Upper lobe of left lung (tissue), 4 donors: ENCODE results near the gene RBM44.

Experiments used
- CTCF ChIP-seq, 6 experiments: fragments of 450-650 bp in 4 of 6; fragments of 200-600 bp in 2 of 6; sonication (generic) in 2 of 6; IDR thresholded peaks; one replicate each; pipeline ENCODE4 v1.5.1; 2016 to 2019; ENCODE audit warnings: antibody characterized with exemption in 6 of 6
- POLR2A ChIP-seq, 4 donors: fragments of 450-650 bp; IDR thresholded peaks; one replicate each; pipeline ENCODE4 v1.5.1; 2016 to 2017; ENCODE audit warnings: antibody characterized with exemption in 4 of 4, mild to moderate bottlenecking in 2 of 4
- POLR2AphosphoS5 ChIP-seq, 2 donors: sonication (generic); formaldehyde crosslinking; IDR thresholded peaks; one replicate each; pipeline ENCODE4 v1.5.1; 2017; ENCODE audit warnings: antibody characterized with exemption in 2 of 2

GRCh38 chr2:237772513-237772912 lies 26.1 kb upstream of the RBM44 start:
- TF ChIP-seq CTCF (IDR thresholded peaks at IDR 0.05) (no peak), POLR2A (IDR thresholded peaks at IDR 0.05) (no peak), POLR2AphosphoS5 (IDR thresholded peaks at IDR 0.05) (no peak)
